Natural killer cell (primary cell): ENCODE data around the gene SECISBP2. TPM values are rescaled to one million over a fixed set of nuclear protein-coding genes. Genes with fewer than 3 reads are reported as not detected.
A peak's percentile ranks its signal among the peaks of the same experiment; 100 is the strongest.

Experiments
- ATAC-seq, 3 donors: fragments of 150-1000 bp in 2 of 3; fragments of 200-7000 bp in 1 of 3; cut with Tn5 transposase; 1 replicate in 1 of 3; 2 replicates in 2 of 3; pipeline ENCODE4 v1.10.0; 2021; ENCODE audit warnings: mild to moderate bottlenecking in 2 of 3, moderate library complexity in 2 of 3
- DNase-seq, 2 donors: peaks; one replicate each; pipeline versions ENCODE4 v3.0.0 to v3.0.0-alpha.2; 2013 to 2021; ENCODE audit warnings: mixed read lengths in 1 of 2
- H3K27ac ChIP-seq: one replicate; pipeline ENCODE4 v1.5.1; 2013; ENCODE audit warnings: mild to moderate bottlenecking, low read length
- H3K27me3 ChIP-seq: one replicate; pipeline ENCODE4 v1.6.1; 2013; ENCODE audit warnings: low read length; ENCODE audit not compliant: control insufficient read depth, insufficient read depth
- H3K36me3 ChIP-seq: one replicate; pipeline ENCODE4 v1.6.1; 2013; ENCODE audit warnings: low read length; ENCODE audit not compliant: control insufficient read depth, insufficient read depth
- H3K4me1 ChIP-seq: one replicate; pipeline ENCODE4 v1.6.1; 2013; ENCODE audit warnings: low read length; ENCODE audit not compliant: control insufficient read depth, insufficient read depth
- H3K4me3 ChIP-seq: one replicate; pipeline ENCODE4 v1.5.1; 2013; ENCODE audit warnings: low read length
- H3K9me3 ChIP-seq: one replicate; pipeline ENCODE4 v1.6.1; 2013; ENCODE audit warnings: low read length; ENCODE audit not compliant: control insufficient read depth, insufficient read depth
- H3K27ac Mint-ChIP-seq, 2 donors: one replicate each; pipeline ENCODE4 v1.8.0; 2022; ENCODE audit warnings: mild to moderate bottlenecking in 2 of 2, mixed read lengths in 2 of 2, moderate library complexity in 1 of 2
- H3K27me3 Mint-ChIP-seq, 2 donors: one replicate each; pipeline ENCODE4 v1.8.0; 2022; ENCODE audit warnings: low read depth in 2 of 2, mixed read lengths in 2 of 2
- H3K36me3 Mint-ChIP-seq: one replicate; pipeline ENCODE4 v1.8.0; 2022; ENCODE audit warnings: mixed read lengths
- H3K4me1 Mint-ChIP-seq, 2 donors: one replicate each; pipeline ENCODE4 v1.8.0; 2022; ENCODE audit warnings: mixed read lengths in 2 of 2
- H3K4me3 Mint-ChIP-seq: one replicate; pipeline ENCODE4 v1.8.0; 2022; ENCODE audit warnings: mild to moderate bottlenecking, moderate library complexity, mixed read lengths
- H3K9me3 Mint-ChIP-seq, 2 donors: one replicate each; pipeline ENCODE4 v1.8.0; 2022; ENCODE audit warnings: mixed read lengths in 2 of 2
- CTCF ChIP-seq: fragments of 200-600 bp; IDR thresholded peaks from one replicate; pipeline ENCODE4 v1.8.0; 2022; ENCODE audit warnings: antibody characterized with exemption
- WGBS: methylation state at CpG from one replicate; pipeline ENCODE4 v1.1.7; 2013; ENCODE audit warnings: missing lambda C conversion rate; ENCODE audit not compliant: insufficient coverage; 5-methylcytosine and 5-hydroxymethylcytosine counted together
- intact Hi-C: fragments of 100-400 bp; cut with micrococcal nuclease; formaldehyde crosslinking; loops from one replicate; pipeline ENCODE4 v1.14.2; 2022
- total RNA-seq, 4 donors: library from RNA; stranded (reverse); fragments of 120-200 nt in 1 of 4; gene quantifications; one replicate each; pipeline versions ENCODE4 v1.2.3 to v1.2.4, GENCODE V29; 2013 to 2022

SECISBP2 gene
- total RNA-seq, 3 donors from 2014 or later (not counting 1 experiment from before 2014, with no cell fraction given): 79.5 to 95.8 (median 88.7) TPM

- no peaks in the 10 kb centered on the region for H3K27me3 ChIP-seq
- H3K4me1 ChIP-seq: peaks cover 76% of the 10 kb centered on the region
- DNase-seq (no peak), ATAC-seq (peak; percentile 13 to 48 (median 31))
- H3K9me3 ChIP-seq: peaks cover 6% of the 10 kb centered on the region
- peaks cover 0 to 4% of the 10 kb centered on the region in 2 donors for H3K9me3 Mint-ChIP-seq
- H3K27ac ChIP-seq: peak overlapping the region; percentile 32
- peaks cover 42% of the 10 kb centered on the region for H3K36me3 ChIP-seq
- 23% methylated on average over 11 of the region's 11 CpGs for WGBS
- no peaks in the 10 kb centered on the region for H3K36me3 Mint-ChIP-seq
- no peaks in the 10 kb centered on the region for H3K27me3 Mint-ChIP-seq
- TF ChIP-seq CTCF: no peak
- intact Hi-C loops: loop anchor here (5.0 kb wide), 1 partner anchor 36 kb away; no protein-coding TSS in a partner anchor
- no peak overlapping the region for H3K4me3 ChIP-seq
- H3K27ac Mint-ChIP-seq: peak overlapping the region; percentile 90 to 91
- H3K4me1 Mint-ChIP-seq: peaks cover 74 to 79% of the 10 kb centered on the region in 2 donors
- H3K4me3 Mint-ChIP-seq: peak overlapping the region; percentile 71
These were observed 87.5 kb downstream of the SECISBP2 start for GRCh38 chr9:89405826-89406225.

GRCh38 chr9:89407070-89407469 is 88.8 kb downstream of the SECISBP2 start:
- peaks cover 0 to 4% of the 10 kb centered on the region in 2 donors for H3K9me3 Mint-ChIP-seq
- H3K36me3 ChIP-seq: peaks cover 32% of the 10 kb centered on the region
- H3K27me3 ChIP-seq: no peaks in the 10 kb centered on the region
- H3K4me1 Mint-ChIP-seq: peaks cover 75 to 79% of the 10 kb centered on the region in 2 donors
- TF ChIP-seq CTCF: no peak
- ATAC-seq (no peak), DNase-seq (no peak)
- WGBS: 82% methylated on average over 2 of the region's 2 CpGs
- H3K27ac Mint-ChIP-seq: peak overlapping the region; percentile 90 to 91
- H3K27ac ChIP-seq: no peak overlapping the region
- H3K4me3 ChIP-seq: no peak overlapping the region
- H3K9me3 ChIP-seq: peaks cover 6% of the 10 kb centered on the region
- peaks cover 77% of the 10 kb centered on the region for H3K4me1 ChIP-seq
- peak overlapping the region; percentile 71 for H3K4me3 Mint-ChIP-seq
- H3K27me3 Mint-ChIP-seq: no peaks in the 10 kb centered on the region
- intact Hi-C loops: loop anchor here (5.0 kb wide), 1 partner anchor 35 kb away; no protein-coding TSS in a partner anchor
- H3K36me3 Mint-ChIP-seq: no peaks in the 10 kb centered on the region

GRCh38 chr9:89408628-89409101 is 90.4 kb downstream of the SECISBP2 start:
- Histone ChIP-seq H3K27me3 (no peaks in the 10 kb centered on the region), H3K9me3 (peaks cover 6% of the 10 kb centered on the region), H3K27ac (peak overlapping the region; percentile 6), H3K36me3 (peaks cover 25% of the 10 kb centered on the region), H3K4me1 (peaks cover 79% of the 10 kb centered on the region), H3K4me3 (no peak overlapping the region)
- no peak for TF ChIP-seq CTCF
- 1% methylated on average over 12 of the region's 12 CpGs for whole genome bisulfite sequencing
- Mint-ChIP-seq H3K27me3 (no peaks in the 10 kb centered on the region), H3K4me1 (peaks cover 78 to 84% of the 10 kb centered on the region in 2 donors), H3K9me3 (peaks cover 0 to 4% of the 10 kb centered on the region in 2 donors), H3K36me3 (no peaks in the 10 kb centered on the region), H3K27ac (peak overlapping the region; percentile 90 to 91), H3K4me3 (peak overlapping the region; percentile 88)
- ATAC-seq: peak; percentile 80 to 89 (median 81)
- intact Hi-C loops: loop anchor here (1.0 to 5.0 kb wide), 4 partner anchors 10 to 140 kb away; no protein-coding TSS in a partner anchor
- peak; percentile 56 to 85 for DNase-seq

Other genes starting within 250 kb of the SECISBP2 start
- gene SHC3, start 139.7 kb upstream of the SECISBP2 start, total RNA-seq: under 1 TPM; 0.02 to 0.09 (median 0.08) TPM
- gene CKS2, start 7.3 kb upstream of the SECISBP2 start, total RNA-seq: 10 to 100 TPM; 11.4 to 18.3 (median 16.4) TPM
- 100 to 1,000 TPM; 354 to 448 (median 420) TPM for gene SEMA4D, start 179.6 kb downstream of the SECISBP2 start, total RNA-seq